Uterus (tissue), 4 donors: ENCODE measurements around the gene PRPF38B. TPM values are rescaled to one million over a fixed set of nuclear protein-coding genes. Genes with fewer than 3 reads are reported as not detected.

Experiments
- DNase-seq, 2 donors: peaks; one replicate each; pipeline ENCODE4 v3.0.0-alpha.2; 2019 to 2020
- H3K27ac ChIP-seq, 2 donors: fragments of 200-600 bp; sonication (generic); 1 replicate in 1 of 2; 2 replicates in 1 of 2; pipeline ENCODE4 v1.5.1; 2016 to 2018
- H3K27me3 ChIP-seq, 2 donors: fragments of 200-600 bp; sonication (generic); one replicate each; pipeline ENCODE4 v1.5.1; 2018 to 2019; ENCODE audit warnings: control low read depth in 1 of 2
- H3K36me3 ChIP-seq, 2 donors: fragments of 200-600 bp; sonication (generic); one replicate each; pipeline ENCODE4 v1.5.1; 2019; ENCODE audit warnings: control low read depth in 1 of 2
- H3K4me1 ChIP-seq, 2 donors: fragments of 200-600 bp; sonication (generic); one replicate each; pipeline ENCODE4 v1.5.1; 2018 to 2019; ENCODE audit warnings: control low read depth in 1 of 2
- H3K4me3 ChIP-seq, 2 donors: fragments of 200-600 bp; sonication (generic); 1 replicate in 1 of 2; 2 replicates in 1 of 2; pipeline ENCODE4 v1.5.1; 2018 to 2019; ENCODE audit warnings: mild to moderate bottlenecking in 1 of 2
- H3K9me3 ChIP-seq, 2 donors: fragments of 200-600 bp; sonication (generic); one replicate each; pipeline ENCODE4 v1.5.1; 2019; ENCODE audit warnings: control low read depth in 1 of 2
- POLR2A ChIP-seq, 2 donors: fragments of 450-650 bp; IDR thresholded peaks; one replicate each; pipeline ENCODE4 v1.6.1; 2016; ENCODE audit warnings: antibody characterized with exemption in 2 of 2, mild to moderate bottlenecking in 1 of 2, moderate library complexity in 1 of 2
- intact Hi-C: fragments of 100-400 bp; cut with DNase I; formaldehyde crosslinking; loops from one replicate; pipeline ENCODE4 v1.15.1; 2023; ENCODE audit warnings: low total_unique reads
- total RNA-seq, 4 donors: library from RNA; depleted of rRNA in 3 of 4; stranded (reverse); fragments of >200 nt in 3 of 4; gene quantifications; one replicate each; pipeline versions ENCODE4 v1.1.0 to v1.2.4, GENCODE V29; 2014 to 2023
- TF ChIP-seq, protein P1 (sequence below), 4 experiments: fragments of 200-600 bp in 2 of 4; fragments of 450-650 bp in 2 of 4; sonication (generic) in 2 of 4; IDR thresholded peaks; one replicate each; pipeline ENCODE4 v1.5.1; 2016 to 2019; ENCODE audit warnings: antibody characterized with exemption in 4 of 4, mild to moderate bottlenecking in 2 of 4, moderate library complexity in 1 of 4
- donor health status: DM: yes; HTN: yes; CAD: no.

The PRPF38B gene
- total RNA-seq, 4 donors from 2014 or later: 6.7 to 40.0 (median 29.1) TPM

- DNase-seq: no peak
- Histone ChIP-seq H3K4me1 (no peaks in the 10 kb centered on the region), H3K9me3 (no peaks in the 10 kb centered on the region), H3K27ac (no peak overlapping the region), H3K27me3 (no peaks in the 10 kb centered on the region), H3K36me3 (no peaks in the 10 kb centered on the region), H3K4me3 (no peak overlapping the region)
- TF ChIP-seq, protein P1, sequence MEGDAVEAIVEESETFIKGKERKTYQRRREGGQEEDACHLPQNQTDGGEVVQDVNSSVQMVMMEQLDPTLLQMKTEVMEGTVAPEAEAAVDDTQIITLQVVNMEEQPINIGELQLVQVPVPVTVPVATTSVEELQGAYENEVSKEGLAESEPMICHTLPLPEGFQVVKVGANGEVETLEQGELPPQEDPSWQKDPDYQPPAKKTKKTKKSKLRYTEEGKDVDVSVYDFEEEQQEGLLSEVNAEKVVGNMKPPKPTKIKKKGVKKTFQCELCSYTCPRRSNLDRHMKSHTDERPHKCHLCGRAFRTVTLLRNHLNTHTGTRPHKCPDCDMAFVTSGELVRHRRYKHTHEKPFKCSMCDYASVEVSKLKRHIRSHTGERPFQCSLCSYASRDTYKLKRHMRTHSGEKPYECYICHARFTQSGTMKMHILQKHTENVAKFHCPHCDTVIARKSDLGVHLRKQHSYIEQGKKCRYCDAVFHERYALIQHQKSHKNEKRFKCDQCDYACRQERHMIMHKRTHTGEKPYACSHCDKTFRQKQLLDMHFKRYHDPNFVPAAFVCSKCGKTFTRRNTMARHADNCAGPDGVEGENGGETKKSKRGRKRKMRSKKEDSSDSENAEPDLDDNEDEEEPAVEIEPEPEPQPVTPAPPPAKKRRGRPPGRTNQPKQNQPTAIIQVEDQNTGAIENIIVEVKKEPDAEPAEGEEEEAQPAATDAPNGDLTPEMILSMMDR (IDR thresholded peaks at IDR 0.05): no peak
- no peak for TF ChIP-seq POLR2A (IDR thresholded peaks at IDR 0.05)
- intact Hi-C loops: no loop called here
Observed at GRCh38 chr1:108715932-108716331, 23.8 kb downstream of the PRPF38B start.

GRCh38 chr1:108716437-108717230 is 24.5 kb downstream of the PRPF38B start:
- TF ChIP-seq, protein P1 (IDR thresholded peaks at IDR 0.05): no peak
- no peak for TF ChIP-seq POLR2A (IDR thresholded peaks at IDR 0.05)
- Histone ChIP-seq H3K4me3 (no peak overlapping the region), H3K4me1 (no peaks in the 10 kb centered on the region), H3K9me3 (no peaks in the 10 kb centered on the region), H3K27ac (no peak overlapping the region), H3K27me3 (no peaks in the 10 kb centered on the region), H3K36me3 (no peaks in the 10 kb centered on the region)
- intact Hi-C loops: no loop called here
- DNase-seq: no peak

DNA sequence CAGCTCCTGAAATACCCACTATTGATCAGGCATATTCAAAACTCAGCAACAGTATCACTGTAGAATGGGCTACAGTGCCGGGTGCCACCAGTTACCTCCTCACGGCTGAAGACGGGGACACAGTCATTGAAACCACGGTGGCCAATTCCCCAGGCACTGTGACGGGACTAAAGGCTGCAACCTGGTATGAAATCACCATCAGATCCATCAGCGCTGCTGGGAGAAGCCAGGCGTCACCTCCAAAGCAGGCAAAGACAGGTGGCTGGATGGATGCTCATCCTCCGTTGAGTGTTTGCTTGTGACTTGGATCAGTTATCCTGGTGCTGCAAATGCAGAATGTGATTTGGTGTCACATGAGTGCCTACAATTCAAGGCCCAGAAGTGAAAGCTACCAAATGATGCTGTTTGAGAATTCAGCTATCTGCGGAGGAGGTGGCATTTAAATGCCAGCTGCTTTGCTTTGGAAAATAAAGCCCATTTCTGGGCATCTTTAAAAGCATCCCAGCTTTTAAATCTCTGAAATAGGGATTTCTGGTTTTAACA is 25.7 kb downstream of the PRPF38B start:
- DNase-seq: no peak
- no peaks in the 10 kb centered on the region for H3K4me1 ChIP-seq
- no peaks in the 10 kb centered on the region for H3K27me3 ChIP-seq
- intact Hi-C loops: no loop called here
- no peak overlapping the region for H3K4me3 ChIP-seq
- H3K27ac ChIP-seq: no peak overlapping the region
- no peaks in the 10 kb centered on the region for H3K9me3 ChIP-seq
- TF ChIP-seq, protein P1 (IDR thresholded peaks at IDR 0.05): no peak
- no peak for TF ChIP-seq POLR2A (IDR thresholded peaks at IDR 0.05)
- H3K36me3 ChIP-seq: no peaks in the 10 kb centered on the region

GRCh38 chr1:108718927-108719655 is 27.0 kb downstream of the PRPF38B start:
- H3K27me3 ChIP-seq: no peaks in the 10 kb centered on the region
- no peaks in the 10 kb centered on the region for H3K36me3 ChIP-seq
- intact Hi-C loops: no loop called here
- H3K4me1 ChIP-seq: no peaks in the 10 kb centered on the region
- H3K27ac ChIP-seq: no peak overlapping the region
- no peak for TF ChIP-seq POLR2A (IDR thresholded peaks at IDR 0.05)
- TF ChIP-seq, protein P1 (IDR thresholded peaks at IDR 0.05): no peak
- no peak overlapping the region for H3K4me3 ChIP-seq
- no peaks in the 10 kb centered on the region for H3K9me3 ChIP-seq
- DNase-seq: no peak
